HepG2 (cell line): ENCODE results near the gene KLHL36. TPM values are rescaled to one million over a fixed set of nuclear protein-coding genes. Genes with fewer than 3 reads are reported as not detected.

Source experiments
- ARID3A ChIP-seq: IDR thresholded peaks from 2 replicates; pipeline ENCODE4 v1.6.1; 2012; ENCODE audit warnings: low read depth, low read length, improper control_type of control experiment
- E2F5 ChIP-seq: sonication (generic); formaldehyde crosslinking; conservative IDR thresholded peaks from 2 replicates; pipeline ENCODE4 v1.4.0; 2020; ENCODE audit warnings: missing genetic modification reagents
- EED ChIP-seq: sonication (generic); formaldehyde crosslinking; IDR thresholded peaks from 2 replicates; pipeline ENCODE4 v1.5.0; 2020; ENCODE audit warnings: mild to moderate bottlenecking, missing genetic modification reagents
- JDP2 ChIP-seq: sonication (generic); formaldehyde crosslinking; IDR thresholded peaks from 2 replicates; pipeline ENCODE4 v1.8.1; 2022; ENCODE audit warnings: missing genetic modification reagents, borderline replicate concordance
- KAT7 ChIP-seq: IDR thresholded peaks from 2 replicates; pipeline ENCODE4 v1.6.1; 2018; ENCODE audit warnings: borderline replicate concordance, missing compliant biosample characterization
- MATR3 ChIP-seq: sonication (generic); formaldehyde crosslinking; IDR thresholded peaks from 2 replicates; pipeline ENCODE4 v1.4.0; 2020; ENCODE audit warnings: missing genetic modification reagents
- MEF2D ChIP-seq: sonication (generic); formaldehyde crosslinking; IDR thresholded peaks from 2 replicates; pipeline ENCODE4 v1.5.1; 2020; ENCODE audit warnings: mild to moderate bottlenecking, missing genetic modification reagents
- MLLT10 ChIP-seq: sonication (generic); formaldehyde crosslinking; IDR thresholded peaks from 2 replicates; pipeline ENCODE4 v1.4.0; 2020; ENCODE audit warnings: missing genetic modification reagents
- NCOA1 ChIP-seq: sonication (generic); formaldehyde crosslinking; IDR thresholded peaks from 2 replicates; pipeline ENCODE4 v1.9.0; 2021; ENCODE audit warnings: missing genetic modification reagents
- NFKB2 ChIP-seq: sonication (generic); formaldehyde crosslinking; IDR thresholded peaks from 2 replicates; pipeline ENCODE4 v1.4.0; 2020; ENCODE audit warnings: missing genetic modification reagents, borderline replicate concordance
- PLSCR1 ChIP-seq: sonication (generic); formaldehyde crosslinking; IDR thresholded peaks from 2 replicates; pipeline ENCODE4 v1.5.0; 2020; ENCODE audit warnings: missing genetic modification reagents, mild to moderate bottlenecking, borderline replicate concordance
- RXRB ChIP-seq: IDR thresholded peaks from 2 replicates; pipeline ENCODE4 v1.6.1; 2016; ENCODE audit warnings: borderline replicate concordance, missing genetic modification reagents, missing compliant biosample characterization
- SP1 ChIP-seq, 2 experiments: fragments of 450-650 bp in 1 of 2; sonication (generic) in 1 of 2; formaldehyde crosslinking in 1 of 2; IDR thresholded peaks; 2 replicates each; pipeline versions ENCODE4 v1.4.0 to v1.6.1; 2016 to 2020; ENCODE audit warnings: missing genetic modification reagents in 1 of 2
- THAP8 ChIP-seq: sonication (generic); formaldehyde crosslinking; IDR thresholded peaks from 2 replicates; pipeline ENCODE4 v1.5.1; 2020; ENCODE audit warnings: missing genetic modification reagents, mild to moderate bottlenecking, borderline replicate concordance
- ZFYVE20 ChIP-seq: sonication (generic); formaldehyde crosslinking; IDR thresholded peaks from 2 replicates; pipeline ENCODE4 v1.8.0; 2023; ENCODE audit warnings: low read depth, mild to moderate bottlenecking, moderate library complexity, missing genetic modification reagents, borderline replicate concordance
- ZNF282 ChIP-seq: fragments of 450-650 bp; IDR thresholded peaks from 2 replicates; pipeline ENCODE4 v1.6.1; 2018; ENCODE audit not compliant: partially characterized antibody
- ZNF460 ChIP-seq: sonication (generic); formaldehyde crosslinking; IDR thresholded peaks from 2 replicates; pipeline ENCODE4 v1.5.1; 2020; ENCODE audit warnings: missing genetic modification reagents, mild to moderate bottlenecking, borderline replicate concordance
- ZNF704 ChIP-seq: sonication (generic); formaldehyde crosslinking; IDR thresholded peaks from 2 replicates; pipeline ENCODE4 v1.8.1; 2023; ENCODE audit warnings: mild to moderate bottlenecking, inconsistent platforms, moderate library complexity, missing genetic modification reagents, borderline replicate concordance
- polyA plus RNA-seq, 8 experiments: library from polyadenylated mRNA; depleted of rRNA in 3 of 8; stranded (reverse) in 7 of 8; unstranded in 1 of 8; fragments of >200 nt; fragmentation: Illumina TruSeq in 4 of 8; extraction: Trizol in 4 of 8; gene quantifications; 2 replicates each; pipeline versions ENCODE4 v1.2.1 to v1.2.3, GENCODE V29; 2011 to 2016; ENCODE audit warnings: low read depth in 4 of 8, missing spikeins in 1 of 8, mixed read lengths in 1 of 8; ENCODE audit not compliant: insufficient read depth in 1 of 8
- total RNA-seq, 5 experiments: library from RNA; depleted of rRNA; stranded (reverse); fragments of >200 nt; fragmentation: Illumina TruSeq; extraction: Trizol; gene quantifications; 2 replicates each; pipeline ENCODE4 v1.2.3, GENCODE V29; 2016; ENCODE audit warnings: low read depth in 1 of 5

KLHL36 gene
- total and polyA plus RNA-seq, 2 of the 13 experiments (the other 11 are each of a cell fraction or from before 2014, with no cell fraction given), result 24.3 to 26.0 TPM

- TF ChIP-seq ZNF704 (CRISPR knock-in tag) (no peak), E2F5 (CRISPR knock-in tag) (no peak), MEF2D (peak; percentile 52), ZNF460 (CRISPR knock-in tag) (no peak), ZFYVE20 (CRISPR knock-in tag) (no peak), ZNF282 (no peak), RXRB (CRISPR knock-in tag) (peak; percentile 90), THAP8 (no peak), KAT7 (CRISPR knock-in tag) (no peak), EED (CRISPR knock-in tag) (no peak), NFKB2 (CRISPR knock-in tag) (no peak), MLLT10 (no peak), NCOA1 (CRISPR knock-in tag) (no peak), MATR3 (CRISPR knock-in tag) (no peak), JDP2 (CRISPR knock-in tag) (no peak), SP1 (IDR thresholded peaks at IDR 0.05) (no peak), SP1 (CRISPR knock-in tag; IDR thresholded peaks at IDR 0.05) (no peak), PLSCR1 (CRISPR knock-in tag) (no peak), ARID3A (no peak)
Measured at GRCh38 chr16:84599521-84600202, 48.6 kb upstream of the KLHL36 start (continued).
